Glutamatergic neuron (in vitro differentiated cells): Measurements from ENCODE around the gene PCID2. TPM values are rescaled to one million over a fixed set of nuclear protein-coding genes. Genes with fewer than 3 reads are reported as not detected.

ENCODE experiments used
- DNase-seq: peaks from one replicate; pipeline ENCODE4 v3.0.0; 2022
- H3K27ac Mint-ChIP-seq: one replicate; pipeline ENCODE4 v1.8.0; 2020; ENCODE audit warnings: mild to moderate bottlenecking, mixed read lengths, inconsistent platforms; ENCODE audit not compliant: unreplicated experiment
- H3K27me3 Mint-ChIP-seq: one replicate; pipeline ENCODE4 v1.8.0; 2020; ENCODE audit warnings: mild to moderate bottlenecking, moderate library complexity, mixed read lengths, inconsistent platforms; ENCODE audit not compliant: unreplicated experiment
- H3K36me3 Mint-ChIP-seq: one replicate; pipeline ENCODE4 v1.8.0; 2020; ENCODE audit warnings: mild to moderate bottlenecking, mixed read lengths, inconsistent platforms; ENCODE audit not compliant: unreplicated experiment
- H3K4me1 Mint-ChIP-seq: one replicate; pipeline ENCODE4 v1.8.0; 2020; ENCODE audit warnings: mild to moderate bottlenecking, low read depth, mixed read lengths, inconsistent platforms; ENCODE audit not compliant: unreplicated experiment
- H3K4me3 Mint-ChIP-seq: one replicate; pipeline ENCODE4 v1.8.0; 2020; ENCODE audit warnings: mild to moderate bottlenecking, mixed read lengths, inconsistent platforms; ENCODE audit not compliant: unreplicated experiment
- H3K9me3 Mint-ChIP-seq: one replicate; pipeline ENCODE4 v1.8.0; 2020; ENCODE audit warnings: mild to moderate bottlenecking, moderate library complexity, mixed read lengths, inconsistent platforms; ENCODE audit not compliant: unreplicated experiment
- CTCF ChIP-seq: fragments of 200-600 bp; sonication (generic); IDR thresholded peaks from one replicate; pipeline ENCODE4 v1.5.0; 2021; ENCODE audit not compliant: partially characterized antibody, unreplicated experiment
- total RNA-seq: library from RNA; stranded (reverse); fragmentation: NEBNext Ultra II Directional; extraction: Animal tissue kit (Norgen Biotek cat#: 25700); gene quantifications from one replicate; pipeline ENCODE4 v1.2.1, GENCODE V29; 2021; ENCODE audit not compliant: unreplicated experiment

Gene PCID2
- total RNA-seq, 1 donor from 2014 or later: 48.4 TPM

- peaks cover 5% of the 10 kb centered on the region for H3K36me3 Mint-ChIP-seq
- H3K4me1 Mint-ChIP-seq: peaks cover 5% of the 10 kb centered on the region
- H3K27me3 Mint-ChIP-seq: peaks cover 10% of the 10 kb centered on the region
- no peak overlapping the region for H3K27ac Mint-ChIP-seq
- peaks cover 10% of the 10 kb centered on the region for H3K9me3 Mint-ChIP-seq
- no peak for DNase-seq
- TF ChIP-seq CTCF: no peak
- H3K4me3 Mint-ChIP-seq: no peak overlapping the region
Measured at GRCh38 chr13:113148940-113149503, 59.4 kb downstream of the PCID2 start.

GRCh38 chr13:113148407-113148806, 60.1 kb downstream of the PCID2 start:
- no peak for DNase-seq
- peaks cover 9% of the 10 kb centered on the region for H3K9me3 Mint-ChIP-seq
- no peak overlapping the region for H3K27ac Mint-ChIP-seq
- H3K36me3 Mint-ChIP-seq: peaks cover 5% of the 10 kb centered on the region
- TF ChIP-seq CTCF: no peak
- no peak overlapping the region for H3K4me3 Mint-ChIP-seq
- peaks cover 10% of the 10 kb centered on the region for H3K27me3 Mint-ChIP-seq
- peaks cover 5% of the 10 kb centered on the region for H3K4me1 Mint-ChIP-seq

GRCh38 chr13:113147206-113147605, 61.3 kb downstream of the PCID2 start:
- TF ChIP-seq CTCF: no peak
- peaks cover 6% of the 10 kb centered on the region for H3K27me3 Mint-ChIP-seq
- no peaks in the 10 kb centered on the region for H3K36me3 Mint-ChIP-seq
- H3K9me3 Mint-ChIP-seq: peaks cover 5% of the 10 kb centered on the region
- DNase-seq: no peak
- H3K4me1 Mint-ChIP-seq: peaks cover 3% of the 10 kb centered on the region
- no peak overlapping the region for H3K27ac Mint-ChIP-seq
- H3K4me3 Mint-ChIP-seq: no peak overlapping the region

- Mint-ChIP-seq H3K9me3 (peaks cover 4% of the 10 kb centered on the region), H3K4me1 (peaks cover 3% of the 10 kb centered on the region), H3K27ac (no peak overlapping the region), H3K4me3 (no peak overlapping the region), H3K27me3 (peaks cover 6% of the 10 kb centered on the region), H3K36me3 (no peaks in the 10 kb centered on the region)
- no peak for TF ChIP-seq CTCF
- no peak for DNase-seq
Measured at GRCh38 chr13:113146750-113147149, 61.7 kb downstream of the PCID2 start.

- H3K36me3 Mint-ChIP-seq: no peaks in the 10 kb centered on the region
Measured at GRCh38 chr13:113145911-113146598, 62.4 kb downstream of the PCID2 start.

More at GRCh38 chr13:113145911-113146598, 62.4 kb downstream of the PCID2 start:
- Mint-ChIP-seq H3K9me3 (peaks cover 4% of the 10 kb centered on the region), H3K4me1 (peaks cover 3% of the 10 kb centered on the region), H3K27me3 (peaks cover 6% of the 10 kb centered on the region), H3K27ac (no peak overlapping the region), H3K4me3 (no peak overlapping the region)
- DNase-seq: no peak
- no peak for TF ChIP-seq CTCF
